ACC112 (cell line): Measurements from ENCODE around the gene SMIM12.

Source experiments
- H2AFZ ChIP-seq: fragments of 200-600 bp; sonication (generic); one replicate; pipeline ENCODE4 v1.6.0; 2017; ENCODE audit warnings: antibody characterized with exemption, low read length; ENCODE audit not compliant: unreplicated experiment
- H3K27ac ChIP-seq: fragments of 200-600 bp; sonication (generic); 2 replicates; pipeline ENCODE4 v1.5.1; 2014; ENCODE audit warnings: low read depth, mild to moderate bottlenecking, antibody characterized with exemption, low read length, moderate library complexity
- H3K27me3 ChIP-seq: fragments of 200-600 bp; sonication (generic); 2 replicates; pipeline ENCODE4 v1.6.1; 2014; ENCODE audit warnings: mild to moderate bottlenecking, antibody characterized with exemption, low read length, moderate library complexity, mixed read lengths; ENCODE audit not compliant: insufficient read depth
- H3K36me3 ChIP-seq: fragments of 200-600 bp; sonication (generic); 2 replicates; pipeline ENCODE4 v1.6.1; 2016; ENCODE audit warnings: mild to moderate bottlenecking, antibody characterized with exemption, low read length, moderate library complexity, mixed read lengths; ENCODE audit not compliant: insufficient read depth
- H3K4me1 ChIP-seq: fragments of 200-600 bp; sonication (generic); one replicate; pipeline ENCODE4 v1.6.1; 2016; ENCODE audit warnings: low read length, mixed read lengths; ENCODE audit not compliant: insufficient read depth, unreplicated experiment, control insufficient read depth
- H3K4me3 ChIP-seq: fragments of 200-600 bp; sonication (generic); 2 replicates; pipeline ENCODE4 v1.5.1; 2014; ENCODE audit warnings: mild to moderate bottlenecking, low read depth, low read length
- H3K79me2 ChIP-seq: fragments of 200-600 bp; sonication (generic); one replicate; pipeline ENCODE4 v1.6.0; 2016; ENCODE audit warnings: low read length; ENCODE audit not compliant: control insufficient read depth, unreplicated experiment, insufficient read depth

SMIM12 gene

GRCh38 chr1:34899471-34899870 is 39.9 kb upstream of the SMIM12 start:
- no peak overlapping the region for H3K27ac ChIP-seq
- H3K4me1 ChIP-seq, result no peaks in the 10 kb centered on the region
- H3K4me3 ChIP-seq, result no peak overlapping the region
- H3K27me3 ChIP-seq, result peaks cover 51% of the 10 kb centered on the region
- no peaks in the 10 kb centered on the region for H3K36me3 ChIP-seq
- no peaks in the 10 kb centered on the region for H3K79me2 ChIP-seq
- H2AFZ ChIP-seq, result no peak overlapping the region

- Histone ChIP-seq H3K79me2 (no peaks in the 10 kb centered on the region), H2AFZ (no peak overlapping the region), H3K36me3 (no peaks in the 10 kb centered on the region), H3K27me3 (peaks cover 44% of the 10 kb centered on the region), H3K27ac (no peak overlapping the region), H3K4me1 (no peaks in the 10 kb centered on the region), H3K4me3 (no peak overlapping the region)
Measured at GRCh38 chr1:34898330-34898761, 38.8 kb upstream of the SMIM12 start.

DNA sequence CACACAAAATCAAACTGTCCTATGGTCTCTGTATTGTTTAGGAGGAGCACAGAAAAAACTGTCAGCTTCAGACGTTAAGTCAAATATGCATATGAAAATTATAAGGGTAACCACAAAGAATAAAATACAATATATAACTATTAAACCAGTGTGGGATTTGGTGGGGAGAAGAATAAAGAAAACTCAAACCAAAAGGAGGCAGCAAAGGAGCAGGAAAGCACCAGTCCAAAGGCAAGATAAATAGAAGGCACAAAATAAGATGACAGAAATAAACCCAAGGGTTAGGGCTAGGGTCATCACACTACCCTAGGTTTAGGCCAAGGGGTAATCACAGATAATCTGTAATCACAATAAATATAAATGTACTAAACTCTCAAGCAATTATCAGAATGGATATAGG is 37.1 kb upstream of the SMIM12 start:
- no peaks in the 10 kb centered on the region for H3K4me1 ChIP-seq
- H3K27me3 ChIP-seq, result peaks cover 41% of the 10 kb centered on the region
- no peak overlapping the region for H3K27ac ChIP-seq
- no peak overlapping the region for H2AFZ ChIP-seq
- H3K4me3 ChIP-seq, result no peak overlapping the region
- no peaks in the 10 kb centered on the region for H3K79me2 ChIP-seq
- no peaks in the 10 kb centered on the region for H3K36me3 ChIP-seq

- Histone ChIP-seq H3K4me3 (no peak overlapping the region), H3K27me3 (peaks cover 73% of the 10 kb centered on the region), H3K27ac (no peak overlapping the region), H3K79me2 (no peaks in the 10 kb centered on the region), H3K4me1 (no peaks in the 10 kb centered on the region), H2AFZ (no peak overlapping the region), H3K36me3 (no peaks in the 10 kb centered on the region)
Measured at GRCh38 chr1:34889705-34890104, 30.2 kb upstream of the SMIM12 start.

DNA sequence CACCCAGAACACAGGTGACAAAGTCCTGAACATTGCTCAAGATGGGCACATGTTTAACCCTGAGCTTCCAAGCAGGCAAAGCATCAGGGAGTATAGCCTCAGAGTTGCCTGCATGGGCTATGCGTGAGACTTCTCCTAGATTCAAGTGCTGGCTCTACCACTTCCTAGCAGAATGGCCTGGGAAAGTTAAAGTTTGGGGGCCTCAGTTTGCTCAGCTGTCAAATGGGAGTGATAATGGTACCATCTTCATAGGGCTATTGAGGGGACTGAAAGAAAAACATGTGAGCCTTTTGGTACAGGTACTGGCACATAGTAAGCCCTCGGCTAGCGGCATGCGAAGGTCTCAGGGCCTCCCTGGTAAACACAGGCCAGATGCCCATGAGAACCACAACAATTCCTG is 28.0 kb upstream of the SMIM12 start:
- no peaks in the 10 kb centered on the region for H3K36me3 ChIP-seq
- H3K27me3 ChIP-seq, result peaks cover 88% of the 10 kb centered on the region
- no peak overlapping the region for H3K27ac ChIP-seq
- no peak overlapping the region for H2AFZ ChIP-seq
- no peak overlapping the region for H3K4me3 ChIP-seq
- H3K4me1 ChIP-seq, result no peaks in the 10 kb centered on the region
- H3K79me2 ChIP-seq, result no peaks in the 10 kb centered on the region

- Histone ChIP-seq H3K4me1 (no peaks in the 10 kb centered on the region), H3K27ac (no peak overlapping the region), H3K79me2 (no peaks in the 10 kb centered on the region), H2AFZ (peak overlapping the region; percentile 2), H3K27me3 (peaks cover 84% of the 10 kb centered on the region), H3K4me3 (peak overlapping the region; percentile 63), H3K36me3 (no peaks in the 10 kb centered on the region)
Measured at GRCh38 chr1:34885405-34886247, 26.1 kb upstream of the SMIM12 start.

DNA sequence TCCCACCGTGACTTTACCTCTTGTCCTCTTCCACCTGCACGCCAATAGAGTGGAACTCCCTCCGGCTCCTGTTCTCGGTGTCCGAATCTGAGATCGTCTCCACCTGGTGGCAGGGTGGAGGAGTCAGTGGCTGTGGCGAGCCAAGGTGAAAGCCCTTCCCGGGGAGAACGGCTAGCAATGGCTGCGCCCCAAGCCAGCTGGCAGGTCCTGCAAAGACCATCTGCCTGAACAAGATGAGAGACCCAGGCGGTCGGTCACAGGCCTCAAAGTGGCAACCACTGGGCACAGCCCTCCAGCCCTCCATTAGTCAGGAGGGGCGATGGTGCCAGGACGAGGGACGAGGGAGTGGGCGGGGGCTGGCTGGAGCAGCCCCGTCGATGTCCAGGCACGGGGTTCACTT is 25.4 kb upstream of the SMIM12 start:
- Histone ChIP-seq H3K27me3 (peaks cover 83% of the 10 kb centered on the region), H3K4me3 (0 out of 2 replicates have a peak overlapping the region, but pooled peaks have one; percentile 63), H3K36me3 (no peaks in the 10 kb centered on the region), H2AFZ (no peak overlapping the region), H3K4me1 (no peaks in the 10 kb centered on the region), H3K27ac (no peak overlapping the region), H3K79me2 (no peaks in the 10 kb centered on the region)

DNA sequence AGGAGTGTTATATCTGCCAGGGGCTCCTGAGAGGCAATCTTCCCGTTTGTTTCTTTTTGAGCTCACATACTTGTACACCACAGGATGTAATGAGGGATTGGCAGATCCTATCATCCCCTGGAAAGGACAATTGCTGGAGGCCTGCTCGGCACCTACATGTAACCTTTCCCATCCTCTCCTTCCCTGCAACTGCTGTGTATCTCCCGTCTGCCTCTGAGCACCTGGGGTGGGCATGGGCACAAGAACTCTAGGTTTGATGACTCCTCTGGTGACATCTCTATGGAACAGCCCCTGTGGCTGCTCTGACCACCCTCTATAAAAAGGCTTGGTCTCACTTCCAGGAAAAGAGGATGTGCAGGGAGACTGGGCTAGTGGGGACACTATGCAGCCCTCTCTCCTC is 25.0 kb upstream of the SMIM12 start:
- Histone ChIP-seq H3K4me3 (no peak overlapping the region), H3K79me2 (no peaks in the 10 kb centered on the region), H3K4me1 (no peaks in the 10 kb centered on the region)

DNA sequence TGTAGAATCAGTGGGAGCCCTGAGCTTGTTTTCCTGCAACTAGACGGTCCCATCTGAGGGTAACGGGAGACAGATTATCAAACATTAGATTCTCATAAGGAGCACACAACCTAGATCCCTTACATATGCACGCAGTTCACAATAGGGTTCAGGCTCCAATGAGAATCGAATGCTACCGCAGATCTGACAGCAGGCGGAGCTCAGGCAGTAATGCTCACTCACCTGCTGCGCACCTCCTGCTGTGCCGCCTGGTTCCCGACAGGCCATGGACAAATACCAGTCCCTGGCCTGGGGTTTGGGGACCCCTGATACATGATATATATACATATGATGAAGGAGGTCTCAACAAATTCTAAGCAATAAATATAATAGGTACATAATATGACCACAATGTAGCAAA is 19.7 kb upstream of the SMIM12 start:
- no peaks in the 10 kb centered on the region for H3K79me2 ChIP-seq
- no peaks in the 10 kb centered on the region for H3K4me1 ChIP-seq
- H2AFZ ChIP-seq, result no peak overlapping the region
- H3K27me3 ChIP-seq, result peaks cover 86% of the 10 kb centered on the region
- H3K4me3 ChIP-seq, result no peak overlapping the region
- H3K36me3 ChIP-seq, result no peaks in the 10 kb centered on the region
- no peak overlapping the region for H3K27ac ChIP-seq

More for the DNA sequence above, 25.0 kb upstream of the SMIM12 start:
- H3K27me3 ChIP-seq, result peaks cover 83% of the 10 kb centered on the region
- H3K36me3 ChIP-seq, result no peaks in the 10 kb centered on the region
- no peak overlapping the region for H3K27ac ChIP-seq
- H2AFZ ChIP-seq, result no peak overlapping the region

DNA sequence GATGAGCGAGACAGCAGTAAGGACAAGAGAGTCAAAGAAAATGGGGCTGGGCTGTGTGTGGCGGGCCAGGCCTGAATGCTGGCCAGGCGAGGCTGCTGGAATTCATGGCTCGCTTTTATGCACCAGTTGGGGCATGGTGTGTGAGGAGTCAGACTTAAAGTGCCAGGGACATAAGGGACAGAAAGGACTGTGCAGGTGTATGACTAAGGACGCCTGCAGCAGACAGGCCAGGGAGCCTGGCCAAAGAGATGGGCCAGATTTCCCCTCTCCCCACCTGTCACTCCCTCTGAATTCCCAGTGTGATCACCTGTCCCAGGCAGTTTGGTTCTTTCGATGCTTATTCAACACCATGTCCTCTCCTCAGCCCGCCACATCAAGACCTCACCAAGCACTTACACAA is 16.9 kb upstream of the SMIM12 start:
- Histone ChIP-seq H3K79me2 (no peaks in the 10 kb centered on the region), H3K36me3 (no peaks in the 10 kb centered on the region), H3K4me3 (no peak overlapping the region), H3K27me3 (peaks cover 91% of the 10 kb centered on the region), H3K4me1 (no peaks in the 10 kb centered on the region), H3K27ac (no peak overlapping the region), H2AFZ (no peak overlapping the region)

GRCh38 chr1:34874296-34874952 is 14.9 kb upstream of the SMIM12 start:
- no peaks in the 10 kb centered on the region for H3K4me1 ChIP-seq
- H3K4me3 ChIP-seq, result no peak overlapping the region
- no peak overlapping the region for H3K27ac ChIP-seq
- peaks cover 83% of the 10 kb centered on the region for H3K27me3 ChIP-seq
- H3K79me2 ChIP-seq, result no peaks in the 10 kb centered on the region
- no peaks in the 10 kb centered on the region for H3K36me3 ChIP-seq
- H2AFZ ChIP-seq, result no peak overlapping the region
